GM21390 (cell line): ENCODE data around the gene KLB.
"Not testable (repeated sequence)": the region's sequence is repeated elsewhere in the genome, so short reads cannot be mapped to it uniquely, and the experiment has no call there.

Experiments used
- ATAC-seq: cut with Tn5 transposase; IDR thresholded peaks from one replicate; pipeline ENCODE4 v1.9.1; 2021; ENCODE audit not compliant: unreplicated experiment

KLB gene

DNA sequence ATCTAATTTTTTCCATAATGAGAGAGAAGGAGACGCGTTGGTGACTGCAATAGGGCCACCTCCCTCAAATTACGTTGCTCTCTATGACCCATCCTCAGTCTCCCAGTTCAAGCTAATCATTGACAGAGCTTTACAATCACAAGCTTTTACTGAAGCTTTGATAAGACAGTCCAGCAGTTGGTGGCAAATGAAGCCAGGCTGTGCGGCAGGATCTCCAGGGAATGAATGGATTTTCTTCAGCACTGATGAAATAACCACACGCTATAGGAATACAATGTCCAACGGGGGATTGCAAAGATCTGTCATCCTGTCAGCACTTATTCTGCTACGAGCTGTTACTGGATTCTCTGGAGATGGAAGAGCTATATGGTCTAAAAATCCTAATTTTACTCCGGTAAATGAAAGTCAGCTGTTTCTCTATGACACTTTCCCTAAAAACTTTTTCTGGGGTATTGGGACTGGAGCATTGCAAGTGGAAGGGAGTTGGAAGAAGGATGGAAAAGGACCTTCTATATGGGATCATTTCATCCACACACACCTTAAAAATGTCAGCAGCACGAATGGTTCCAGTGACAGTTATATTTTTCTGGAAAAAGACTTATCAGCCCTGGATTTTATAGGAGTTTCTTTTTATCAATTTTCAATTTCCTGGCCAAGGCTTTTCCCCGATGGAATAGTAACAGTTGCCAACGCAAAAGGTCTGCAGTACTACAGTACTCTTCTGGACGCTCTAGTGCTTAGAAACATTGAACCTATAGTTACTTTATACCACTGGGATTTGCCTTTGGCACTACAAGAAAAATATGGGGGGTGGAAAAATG lies at the start of gene KLB:
Gene KLB (plus strand): TSS at position 168 of the 821 bp plus-strand sequence. CDS start 20 bp downstream, at position 188.
- no peak for ATAC-seq

DNA sequence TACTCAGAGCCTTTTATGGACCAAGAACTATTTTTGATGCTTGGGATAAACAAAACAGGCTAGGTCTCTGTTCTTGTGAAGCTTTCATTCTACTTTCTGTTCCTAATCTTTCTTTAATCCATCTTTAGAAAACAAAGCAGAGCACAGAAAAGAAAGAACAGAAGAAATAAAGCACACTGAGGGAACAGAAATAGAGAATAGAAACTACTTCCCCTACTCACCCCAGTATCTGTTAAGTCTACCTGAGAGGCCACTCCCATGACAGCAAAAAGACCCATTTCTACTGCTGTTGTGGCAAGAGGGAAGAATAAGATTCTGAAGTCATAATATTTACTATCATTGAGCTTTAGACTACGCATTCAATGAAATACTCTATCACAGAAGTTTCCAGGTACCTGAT lies 49.7 kb upstream of the KLB start:
- peak; percentile 34 for ATAC-seq

DNA sequence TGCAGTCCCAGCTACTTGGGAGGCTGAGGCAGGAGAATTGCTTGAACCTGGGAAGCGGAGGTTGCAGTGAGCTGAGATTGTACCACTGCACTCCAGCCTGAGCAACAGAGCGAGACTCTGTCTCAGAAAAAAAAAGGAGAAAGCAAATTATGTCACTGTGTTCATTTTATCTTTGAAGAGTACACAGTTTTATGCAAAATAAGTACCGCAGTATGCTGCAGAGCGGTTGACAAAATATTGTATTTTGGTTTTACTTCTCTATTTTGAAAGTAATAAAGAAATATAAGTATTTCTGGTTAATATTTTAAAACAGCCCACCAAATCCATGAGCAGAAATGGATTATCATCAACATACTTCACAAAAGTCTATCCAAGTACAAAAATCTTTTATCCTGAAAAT lies 46.1 kb upstream of the KLB start:
- not testable (repeated sequence) for ATAC-seq

- ATAC-seq: no peak
These were observed 43.9 kb upstream of the KLB start for GRCh38 chr4:39362827-39363226.

DNA sequence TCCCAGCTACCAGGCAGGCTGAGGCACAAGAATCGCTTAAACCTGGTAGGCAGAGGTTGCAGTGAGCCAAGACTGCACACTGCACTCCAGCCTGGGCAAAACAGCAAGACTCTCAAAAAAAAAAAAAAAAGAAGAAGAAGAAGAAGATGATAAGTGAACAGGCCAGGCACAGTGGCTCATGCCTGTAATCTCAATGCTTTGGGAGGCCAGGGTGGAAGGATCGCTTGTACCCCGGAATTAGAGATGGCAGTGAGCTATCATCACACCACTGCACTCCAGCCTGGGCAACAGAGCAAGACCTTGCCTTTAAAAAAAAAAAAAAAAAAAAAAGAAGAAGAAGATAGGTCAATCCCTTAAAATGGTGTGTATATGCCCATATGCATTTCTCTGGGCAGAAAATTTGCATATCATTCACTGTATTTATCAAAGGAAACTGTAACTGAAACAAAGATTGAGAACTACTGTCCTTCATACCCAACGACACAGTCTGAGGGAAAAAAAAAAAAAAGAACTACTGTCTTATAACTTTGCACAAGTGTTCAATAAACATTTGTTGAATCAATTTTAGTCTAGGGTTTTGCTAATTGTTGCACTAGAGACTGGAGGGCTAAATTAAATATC lies 42.8 kb upstream of the KLB start:
- peak; percentile 49 for ATAC-seq

GRCh38 chr4:39365360-39365759 lies 41.4 kb upstream of the KLB start:
- ATAC-seq: no peak

DNA sequence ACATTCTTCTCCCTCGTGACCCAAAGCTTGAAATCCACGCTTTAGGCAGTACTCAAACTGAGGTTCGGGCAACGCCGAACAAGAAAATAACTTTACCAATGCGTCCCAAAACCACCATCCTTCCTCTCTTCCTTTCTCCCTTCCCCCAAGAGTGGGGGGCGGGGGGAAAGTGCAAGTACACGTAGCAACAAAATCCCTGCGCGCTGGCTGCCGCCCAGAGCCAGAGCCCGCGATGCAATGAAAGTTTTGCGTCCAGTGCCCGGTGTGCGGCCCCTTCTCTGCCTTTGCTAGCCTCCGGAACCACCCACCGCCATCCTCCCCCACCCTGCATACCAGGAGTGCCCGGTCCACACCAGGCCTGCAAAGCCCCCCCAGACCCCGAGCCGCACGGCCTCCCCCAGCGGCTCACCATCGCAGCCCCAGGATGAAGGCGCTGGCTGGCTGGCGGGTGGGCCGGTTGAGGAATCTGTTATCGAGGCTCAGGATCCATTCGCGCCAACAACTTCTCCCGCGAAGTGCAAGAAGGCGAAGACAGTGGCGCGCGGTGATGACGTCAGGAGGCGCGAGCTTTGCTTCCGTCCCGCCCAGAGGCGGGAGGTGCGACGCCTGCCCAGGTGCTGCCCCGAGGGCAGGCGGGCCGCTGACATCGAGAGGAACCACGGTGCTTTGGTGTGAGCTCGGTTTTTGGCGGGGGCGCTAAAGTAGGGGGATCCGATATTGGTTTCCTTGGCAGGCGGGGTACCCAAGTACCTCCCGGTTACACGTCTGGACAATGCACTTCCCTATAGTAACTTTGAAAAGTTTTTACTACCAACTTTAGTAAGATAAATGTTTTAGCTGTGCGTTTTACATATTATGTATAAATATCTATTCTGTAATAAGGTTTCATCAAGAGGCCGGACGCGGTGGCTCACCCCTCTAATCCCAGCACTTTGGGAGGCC lies 40.6 kb upstream of the KLB start, which contains the start of gene RFC1:
Gene RFC1 (minus strand): TSS at position 533 of the 942 bp plus-strand sequence. CDS start 121 bp downstream, at position 412.
- peak; percentile 55 for ATAC-seq

DNA sequence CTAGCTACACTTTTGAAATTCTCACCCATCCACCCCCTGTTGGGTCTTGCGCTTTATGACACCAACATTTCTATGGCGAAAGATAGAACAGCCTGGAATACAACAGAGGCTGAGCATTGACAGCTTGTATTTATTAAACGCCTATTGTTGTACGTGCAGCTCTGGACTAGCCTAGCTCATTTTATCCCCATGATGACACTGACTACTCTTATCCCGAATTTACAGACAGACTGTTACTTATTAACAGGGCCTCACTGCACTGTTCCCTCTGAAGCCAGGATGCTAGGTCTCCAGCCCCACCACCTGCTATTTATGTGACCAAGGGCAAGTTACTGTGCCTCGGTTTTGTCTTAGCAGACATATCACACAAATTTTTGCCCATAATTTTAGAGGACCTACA lies 39.6 kb upstream of the KLB start:
- no peak for ATAC-seq

DNA sequence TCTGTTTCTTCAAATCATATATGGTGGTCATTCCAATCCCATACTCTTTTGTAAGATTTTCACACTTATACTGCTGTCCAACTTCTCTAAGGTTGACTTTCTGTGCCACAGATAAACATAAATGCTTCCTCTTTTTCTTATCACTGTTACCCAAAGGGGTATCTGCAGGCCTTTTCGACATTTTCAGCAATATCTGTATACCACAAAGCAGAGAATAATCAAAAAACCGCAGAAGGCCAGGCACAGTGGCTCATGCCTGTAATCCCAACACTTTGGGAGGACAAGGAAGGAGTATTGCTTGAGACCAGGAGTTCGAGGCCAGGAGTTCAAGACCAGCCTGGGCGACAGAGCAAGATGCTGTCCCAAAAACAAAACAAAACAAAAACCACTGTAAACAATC lies 37.4 kb upstream of the KLB start:
- ATAC-seq: no peak

GRCh38 chr4:39371209-39371608 lies 35.5 kb upstream of the KLB start:
- ATAC-seq: not testable (repeated sequence)

GRCh38 chr4:39375478-39375877 lies 31.3 kb upstream of the KLB start:
- no peak for ATAC-seq

DNA sequence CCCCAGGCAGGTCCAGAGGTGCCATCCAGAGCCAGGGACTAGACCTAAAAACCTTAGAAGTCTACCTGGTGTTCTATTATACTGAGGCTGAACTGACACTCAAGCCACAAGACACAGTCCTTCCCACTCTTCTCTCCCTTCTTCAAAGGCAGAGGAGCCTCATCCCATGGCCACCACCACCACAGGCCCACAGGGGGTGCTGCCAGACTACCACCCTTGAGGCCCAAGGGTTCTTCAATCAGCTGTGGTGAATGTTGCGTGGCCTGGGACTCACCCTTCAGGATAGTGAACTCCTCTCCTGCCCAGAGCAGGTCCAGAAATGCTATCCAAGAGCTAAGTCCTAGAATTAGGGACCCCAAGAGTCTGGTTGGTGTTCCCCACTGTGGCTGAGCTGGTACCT lies 23.0 kb upstream of the KLB start:
- no peak for ATAC-seq

- ATAC-seq: no peak
These were observed 22.2 kb upstream of the KLB start for GRCh38 chr4:39384563-39384962.

DNA sequence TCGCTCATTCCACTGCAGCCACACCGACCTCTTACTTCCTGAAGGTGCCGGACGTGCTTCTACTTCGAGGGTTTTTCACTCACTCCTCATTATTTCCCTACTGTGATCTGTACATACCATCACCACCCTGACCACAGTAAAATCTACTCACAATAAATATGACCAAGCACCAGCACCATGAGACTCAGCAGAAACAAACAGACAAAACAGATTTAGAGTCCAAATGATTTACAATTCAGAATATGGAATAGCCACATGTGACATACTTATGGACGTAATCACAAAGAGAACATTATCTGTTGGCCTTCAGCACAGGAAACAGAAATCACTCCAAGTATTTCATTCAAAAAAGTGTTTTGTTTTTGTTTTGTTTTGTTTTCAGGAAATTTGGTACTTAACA lies 16.1 kb upstream of the KLB start:
- ATAC-seq: no peak

- ATAC-seq: no peak
These were observed 12.0 kb upstream of the KLB start for GRCh38 chr4:39394706-39395105.

DNA sequence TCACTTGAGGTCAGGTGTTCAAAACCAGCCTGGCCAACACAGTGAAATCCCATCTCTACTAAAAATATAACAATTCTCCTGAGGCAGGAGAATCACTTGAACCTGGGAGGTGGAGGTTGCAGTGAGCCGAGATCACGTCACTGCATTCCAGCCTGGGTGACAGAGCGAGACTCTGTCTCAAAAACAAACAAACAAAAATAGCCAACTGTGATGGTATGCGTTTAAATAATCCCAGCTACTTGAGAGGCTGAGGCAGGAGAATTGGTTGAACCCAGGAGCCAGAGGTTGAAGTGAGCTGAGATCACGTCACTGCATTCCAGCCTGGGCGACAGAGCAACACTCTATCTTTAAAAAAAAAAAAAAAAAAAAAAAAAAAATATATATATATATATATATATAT lies 5.1 kb upstream of the KLB start:
- not testable (repeated sequence) for ATAC-seq

GRCh38 chr4:39407584-39407885 lies 805 bp downstream of the KLB start:
- no peak for ATAC-seq

DNA sequence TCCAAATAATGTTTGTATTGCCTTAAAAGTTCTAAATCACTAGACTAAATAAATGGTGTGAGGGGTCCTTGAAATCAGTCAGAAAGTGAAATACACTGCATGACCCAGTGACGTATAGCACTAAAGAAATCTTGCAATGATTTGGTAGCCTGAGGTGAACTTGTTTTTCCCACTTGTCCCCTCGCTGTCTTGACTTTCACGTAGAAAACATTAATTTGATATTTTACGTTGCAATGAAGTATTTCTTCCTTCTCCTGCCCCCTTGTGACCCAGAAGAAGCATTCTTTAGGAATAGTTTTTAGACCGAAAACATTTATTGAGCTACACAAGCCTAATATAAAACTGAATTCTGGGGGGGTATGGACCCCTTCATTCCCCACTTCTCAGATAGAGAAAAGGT lies 3.7 kb downstream of the KLB start:
- ATAC-seq: no peak

GRCh38 chr4:39411561-39411960 lies 4.8 kb downstream of the KLB start:
- not testable (repeated sequence) for ATAC-seq

GRCh38 chr4:39415678-39416283 lies 9.1 kb downstream of the KLB start:
- no peak for ATAC-seq

DNA sequence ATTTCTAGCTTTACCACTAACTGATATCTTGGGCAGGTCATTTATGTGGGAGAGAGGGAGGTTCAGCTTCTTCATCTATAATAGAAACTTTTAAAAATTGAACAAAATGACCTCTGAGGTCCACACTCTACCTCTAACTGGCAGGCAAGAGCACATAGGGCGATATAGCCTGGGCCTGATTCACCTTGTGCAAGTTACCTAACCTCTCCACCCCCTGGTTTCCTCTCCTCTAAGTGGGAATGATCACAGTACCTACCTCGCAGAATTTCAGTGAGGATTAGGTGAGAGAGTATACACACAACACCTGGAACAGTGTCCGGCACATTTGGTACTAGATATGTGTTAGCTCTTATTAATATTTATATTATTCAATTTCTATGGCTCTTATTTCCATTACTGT lies 15.5 kb downstream of the KLB start:
- no peak for ATAC-seq
